Effector CD4-positive, alpha-beta T cell (primary cell): ENCODE data around the gene TPM4.

Experiments used
- DNase-seq: peaks from one replicate; pipeline ENCODE4 v3.0.0-alpha.2; 2020

The TPM4 gene

GRCh38 chr19:16042533-16043085 lies 33.7 kb upstream of the TPM4 start:
- no peak for DNase-seq

DNA sequence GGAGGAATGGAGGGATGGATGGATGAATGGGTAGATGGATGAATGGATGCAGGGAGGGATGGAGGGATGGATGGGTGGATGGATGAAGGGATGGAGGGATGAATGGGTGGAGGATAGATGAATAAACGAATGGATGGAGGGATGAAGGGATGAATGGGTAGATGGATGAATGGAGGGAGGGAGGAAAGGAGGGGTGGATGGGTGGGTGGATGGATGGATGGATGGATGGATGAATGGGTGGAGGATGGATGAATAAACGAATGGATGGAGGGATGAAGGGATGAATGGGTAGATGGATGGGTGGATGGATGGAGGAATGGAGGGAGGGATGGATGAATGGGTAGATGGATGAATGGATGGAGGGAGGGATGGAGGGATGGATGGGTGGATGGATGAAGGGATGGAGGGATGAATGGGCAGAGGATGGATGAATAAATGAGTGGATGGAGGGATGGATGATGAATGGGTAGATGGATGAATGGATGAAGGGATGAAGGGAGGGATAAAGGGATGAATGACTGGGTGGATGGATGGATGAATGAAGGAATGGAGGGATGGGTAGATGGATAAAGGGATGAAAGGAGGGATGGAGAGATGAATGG lies 33.0 kb upstream of the TPM4 start:
- DNase-seq, result no peak

DNA sequence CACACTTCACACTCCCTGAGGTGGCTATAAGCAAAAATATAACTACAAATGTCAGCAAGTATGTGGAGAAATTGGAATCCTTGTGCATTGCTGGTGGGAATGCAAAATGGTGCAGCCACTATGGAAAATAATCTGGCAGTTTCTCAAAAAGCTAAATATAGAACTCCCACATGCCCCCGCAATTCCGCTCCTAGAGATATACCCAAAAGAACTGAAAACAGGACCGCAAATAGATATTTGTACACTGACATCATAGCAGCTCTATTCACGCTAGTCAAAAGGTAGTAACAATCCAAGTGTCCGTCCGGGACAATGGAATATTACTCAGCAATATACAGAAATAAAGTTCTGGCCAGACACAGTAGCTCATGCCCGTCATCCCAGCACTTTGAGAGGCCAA lies 31.5 kb upstream of the TPM4 start:
- DNase-seq, result no peak

- DNase-seq, result no peak
Measured at GRCh38 chr19:16045171-16045570, 31.1 kb upstream of the TPM4 start.

- no peak for DNase-seq
Measured at GRCh38 chr19:16045893-16046292, 30.4 kb upstream of the TPM4 start.

DNA sequence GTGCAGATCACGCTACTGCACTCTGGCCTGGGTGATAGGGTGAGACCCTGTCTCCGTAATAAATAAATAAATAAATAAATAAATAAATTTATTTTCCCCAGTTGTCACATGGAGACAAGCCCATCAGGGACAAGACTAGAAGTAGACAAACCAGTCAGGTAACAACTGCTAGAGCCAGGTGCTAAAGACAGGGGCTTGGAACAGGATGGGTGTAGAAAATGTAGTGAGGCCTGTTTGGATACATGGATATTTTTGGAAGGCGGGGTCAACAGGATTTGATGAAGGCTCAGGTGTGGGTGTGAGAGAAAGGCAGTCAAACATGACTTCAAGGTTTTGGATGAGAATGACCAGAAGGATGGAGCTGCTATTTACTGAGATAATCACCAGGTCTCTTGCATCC lies 27.7 kb upstream of the TPM4 start:
- no peak for DNase-seq

DNA sequence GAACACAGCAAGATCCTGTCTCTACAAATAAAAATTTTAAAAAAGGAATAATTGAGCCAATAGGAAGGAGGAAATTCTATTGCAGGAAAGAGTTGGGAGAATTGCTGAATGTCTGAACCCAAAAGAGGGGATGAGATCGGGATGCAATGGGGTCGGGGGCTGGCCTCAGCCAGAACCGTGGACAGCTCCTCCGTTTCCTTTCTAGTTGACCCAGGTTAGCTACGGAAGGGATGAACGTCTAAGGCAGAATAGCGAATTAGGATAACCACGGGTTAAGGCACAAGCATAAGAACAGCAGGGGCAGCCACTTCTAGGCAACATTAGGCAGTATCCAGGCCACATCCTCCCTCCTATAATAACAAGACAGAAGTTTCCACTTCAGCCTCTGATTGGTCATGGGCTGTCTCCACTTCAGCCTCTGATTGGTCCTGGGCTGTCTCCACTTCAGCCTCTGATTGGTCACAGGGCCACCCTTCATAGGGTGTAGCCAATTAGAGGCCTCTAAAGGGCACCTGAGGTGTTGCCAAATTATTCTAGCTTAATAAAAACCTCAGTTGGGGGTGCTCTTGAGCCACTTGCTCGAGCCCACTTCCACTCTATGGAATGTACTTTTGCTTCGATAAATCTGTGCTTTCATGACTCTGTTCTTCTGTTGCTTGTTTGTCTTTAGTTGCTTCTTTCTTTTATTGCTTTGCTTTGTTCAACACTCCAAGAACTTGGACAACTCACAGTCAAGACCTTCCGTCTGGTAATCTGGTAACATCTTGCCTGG lies 24.9 kb upstream of the TPM4 start:
- peak; percentile 28 for DNase-seq

DNA sequence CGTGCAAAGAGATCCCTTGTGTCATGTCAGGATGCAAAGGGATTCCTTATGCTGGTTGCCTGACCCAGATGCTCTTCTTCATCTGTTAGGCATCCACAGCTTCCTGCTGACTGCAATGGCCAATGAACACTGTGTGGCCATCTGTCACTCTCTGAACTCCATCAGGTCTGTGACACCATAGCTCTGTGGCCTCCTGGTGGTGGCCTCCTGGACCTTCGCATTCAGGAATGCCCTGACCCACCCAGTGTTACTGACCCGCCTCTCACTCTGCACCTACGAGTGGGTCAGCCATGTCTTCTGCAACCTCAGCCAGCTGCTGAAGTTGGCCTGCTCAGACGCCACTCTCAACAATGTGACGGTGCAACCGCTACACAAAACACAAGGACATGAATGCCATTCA lies 23.9 kb upstream of the TPM4 start:
- DNase-seq, result no peak

DNA sequence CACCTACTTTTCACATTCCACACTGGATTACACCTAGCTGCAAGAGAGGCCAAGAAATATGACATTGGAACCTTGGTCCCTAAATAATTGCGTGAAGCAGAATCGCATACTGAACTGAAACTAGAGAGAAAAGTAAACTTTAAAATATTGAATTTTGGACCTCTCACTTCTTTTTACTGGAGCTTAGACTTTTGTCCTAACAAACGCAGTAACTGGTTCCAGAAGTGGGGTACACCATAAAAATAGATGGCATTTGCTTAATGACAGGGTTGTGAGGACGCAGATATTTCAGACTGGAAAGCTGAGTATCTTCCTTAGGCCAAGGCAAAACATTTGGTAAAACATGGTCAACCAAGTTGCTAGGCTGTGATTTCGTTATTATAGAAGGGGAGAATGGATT lies 19.2 kb upstream of the TPM4 start:
- DNase-seq, result no peak

DNA sequence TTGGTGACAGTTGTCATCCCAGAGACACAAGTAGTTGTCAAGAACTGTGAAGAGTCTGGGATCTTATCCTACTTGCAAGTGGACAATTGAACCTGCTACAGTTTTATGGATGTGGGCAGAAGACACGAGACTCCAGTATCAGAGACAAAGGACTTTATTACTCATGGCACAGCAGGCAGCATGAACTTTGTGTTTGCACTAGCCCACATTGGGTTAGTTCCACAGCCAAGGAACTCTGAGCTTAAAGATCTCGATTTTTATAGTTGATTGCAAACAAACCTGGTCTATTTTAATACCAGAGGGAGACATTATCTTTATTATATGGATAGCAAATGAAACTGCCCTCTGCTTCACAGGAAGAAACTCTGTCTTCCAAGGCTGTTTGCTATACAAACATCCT lies 16.0 kb upstream of the TPM4 start:
- DNase-seq, result no peak

DNA sequence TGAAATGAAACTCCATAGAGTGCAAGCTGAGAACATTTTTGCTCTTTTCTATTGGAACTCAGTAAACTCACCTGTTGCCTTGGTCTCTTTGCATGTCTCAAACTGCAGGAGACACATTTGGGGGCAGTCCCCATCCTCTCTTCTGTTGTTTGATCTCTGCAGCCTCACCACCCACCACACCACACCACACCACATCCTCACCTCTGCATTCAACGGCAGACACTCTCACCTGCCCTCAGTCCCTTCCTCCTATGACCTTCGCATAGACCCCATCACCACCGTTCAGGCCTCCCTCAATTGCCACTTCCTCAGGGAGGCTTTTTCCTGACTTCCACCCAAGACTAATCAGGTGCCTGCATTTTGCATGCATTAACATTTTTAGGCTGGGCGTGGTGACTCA lies 14.4 kb upstream of the TPM4 start:
- no peak for DNase-seq

GRCh38 chr19:16062789-16063188 lies 13.5 kb upstream of the TPM4 start:
- DNase-seq, result peak; percentile 67

GRCh38 chr19:16064209-16064889 lies 11.9 kb upstream of the TPM4 start:
- no peak for DNase-seq

- peak; percentile 35 for DNase-seq
Measured at GRCh38 chr19:16066611-16067104, 9.6 kb upstream of the TPM4 start.

DNA sequence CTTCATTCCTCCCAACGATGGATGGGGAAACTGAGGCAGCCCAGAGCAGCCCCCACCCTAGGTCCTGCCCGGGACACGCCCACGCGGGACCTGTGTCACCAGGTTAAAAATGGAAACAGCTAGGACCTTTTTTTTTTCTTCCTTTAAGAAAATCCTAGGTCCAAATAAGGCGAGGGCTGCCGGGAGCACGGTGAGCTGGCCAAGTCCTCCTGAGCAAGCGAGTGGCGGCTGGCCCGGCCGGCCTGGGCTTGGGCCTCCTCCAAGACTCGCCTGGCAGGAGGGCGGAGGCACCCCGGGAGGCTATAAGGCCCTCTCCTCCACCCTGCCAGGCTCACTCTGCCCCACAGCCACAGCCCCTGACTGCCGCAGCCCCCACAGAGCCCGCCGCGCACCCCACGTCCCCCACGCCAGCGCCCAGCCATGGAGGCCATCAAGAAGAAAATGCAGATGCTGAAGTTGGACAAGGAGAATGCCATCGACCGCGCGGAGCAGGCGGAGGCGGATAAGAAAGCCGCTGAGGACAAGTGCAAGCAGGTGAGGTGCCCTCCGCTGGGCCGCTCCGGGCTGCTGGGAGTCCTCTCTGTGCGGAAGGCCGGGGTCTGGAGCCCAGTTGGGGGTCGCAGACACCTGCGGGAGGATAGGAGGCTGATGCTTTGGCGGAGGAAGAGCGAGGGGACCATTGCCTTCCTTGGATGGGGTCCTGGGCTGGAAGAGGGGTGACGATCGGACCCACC lies 8.9 kb upstream of the TPM4 start:
- no peak for DNase-seq

DNA sequence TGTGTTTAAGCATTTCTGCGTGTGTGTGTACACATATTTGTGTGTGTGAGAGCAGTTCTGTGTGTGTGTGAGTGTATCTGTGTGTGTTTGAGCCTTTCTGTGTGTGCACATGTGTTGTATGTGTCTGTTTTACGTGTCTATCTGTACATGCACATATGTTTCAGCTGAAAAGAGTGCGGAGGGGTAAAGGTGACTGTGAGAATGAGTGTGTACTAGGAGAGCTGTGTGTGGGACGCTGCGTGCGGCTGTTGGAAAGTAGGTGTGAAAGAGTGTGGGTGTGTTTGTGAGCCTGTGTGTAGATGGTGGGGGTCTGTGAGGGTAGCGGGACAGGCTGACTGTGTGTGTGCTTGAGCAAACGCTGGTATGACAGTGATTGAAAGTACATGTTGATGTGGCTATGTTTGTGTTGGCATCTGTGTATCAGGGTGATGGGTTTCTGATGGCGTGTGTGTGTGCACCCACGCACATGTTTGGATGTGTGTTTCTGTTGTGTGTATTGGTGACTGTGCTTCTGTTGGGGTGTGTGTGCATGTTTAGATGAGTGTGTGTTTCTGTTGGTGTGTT lies 7.5 kb upstream of the TPM4 start:
- DNase-seq, result no peak

- DNase-seq, result no peak
Measured at GRCh38 chr19:16069813-16070365, 6.4 kb upstream of the TPM4 start.

DNA sequence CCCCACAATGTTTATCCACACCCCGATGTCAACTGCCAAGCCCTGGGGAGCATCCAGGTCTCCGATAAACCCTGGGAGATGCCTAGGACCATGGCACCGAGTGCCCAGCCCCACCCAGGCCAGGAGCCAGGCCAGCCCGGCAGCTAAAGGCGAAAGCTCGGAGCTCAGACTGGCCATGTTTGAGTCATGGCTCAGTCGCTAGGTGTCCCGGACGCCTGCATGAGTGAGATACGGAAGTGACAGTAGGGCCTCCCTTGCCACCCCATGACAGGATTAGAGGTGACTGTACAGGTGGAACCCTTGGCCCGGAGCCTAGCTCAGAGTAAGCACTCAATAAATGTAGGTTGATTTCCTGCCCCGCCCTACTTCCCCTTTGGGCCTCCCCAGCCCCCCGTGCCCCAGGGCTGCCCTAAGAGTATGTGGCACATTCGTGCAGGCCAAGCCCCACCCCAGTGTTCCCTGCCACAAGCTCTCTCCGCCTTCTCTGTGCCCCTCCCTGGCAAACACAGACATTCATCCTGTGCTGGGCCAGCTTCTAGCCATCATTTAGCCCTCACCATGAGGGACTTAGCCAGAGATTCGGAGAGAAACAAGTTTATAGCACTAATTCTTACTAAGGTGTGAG lies 5.8 kb upstream of the TPM4 start:
- DNase-seq, result peak; percentile 82

DNA sequence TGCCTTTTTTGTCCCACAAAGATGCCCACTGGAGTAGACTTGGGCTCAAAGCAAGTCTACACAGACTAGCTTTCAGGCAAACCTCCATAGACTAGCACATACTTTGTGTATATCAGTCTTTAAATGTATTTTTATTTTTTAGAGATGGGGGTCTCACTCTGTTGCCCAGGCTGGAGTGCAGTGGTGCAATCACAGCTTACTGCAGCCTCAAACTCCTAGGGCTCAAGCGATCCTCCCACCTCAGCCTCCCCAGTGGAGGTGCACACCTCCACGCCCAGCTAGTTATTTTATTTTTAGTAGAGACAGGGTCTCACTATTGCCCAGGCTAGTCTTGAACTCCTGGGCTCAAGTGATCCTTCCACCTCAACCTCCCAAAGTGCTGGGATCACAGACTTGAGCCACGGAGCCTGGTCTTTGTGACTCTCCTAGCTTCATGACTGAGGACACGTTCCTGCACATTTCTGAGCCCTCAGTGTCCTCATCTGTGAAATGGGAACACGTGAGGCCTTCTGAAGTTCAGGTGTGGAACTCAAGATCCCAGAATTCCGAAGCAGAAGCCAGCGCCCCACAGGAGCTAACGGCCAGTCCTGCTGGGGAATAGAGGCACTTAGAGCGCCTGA lies 5.1 kb upstream of the TPM4 start:
- no peak for DNase-seq

DNA sequence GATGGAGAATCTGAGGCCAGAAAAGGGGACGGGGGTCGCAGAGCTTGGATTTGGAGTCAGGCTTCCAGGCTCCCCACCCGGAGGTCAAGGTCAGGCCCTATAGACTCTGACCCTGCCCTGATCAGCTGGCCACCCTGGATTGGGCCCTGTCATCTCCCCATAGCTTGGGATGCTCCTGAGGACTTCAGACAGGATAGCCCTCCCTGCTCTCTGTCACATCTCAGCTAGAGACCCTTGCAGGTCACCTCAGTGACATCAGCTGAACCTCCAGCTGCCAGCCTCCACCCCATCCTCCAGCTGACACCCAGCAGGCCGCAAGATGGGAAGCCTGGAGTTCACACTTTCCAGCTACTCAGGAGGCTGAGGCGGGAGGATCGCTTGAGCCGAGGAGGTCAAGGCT lies 2.8 kb upstream of the TPM4 start:
- DNase-seq, result no peak

GRCh38 chr19:16073988-16074387 lies 2.3 kb upstream of the TPM4 start:
- peak; percentile 19 for DNase-seq
